Measurements from ENCODE around the gene GAL3ST3. TPM values are rescaled to one million over a fixed set of nuclear protein-coding genes. Genes with fewer than 3 reads are reported as not detected.
"Not testable (repeated sequence)": the region's sequence is repeated elsewhere in the genome, so short reads cannot be mapped to it uniquely, and the experiment has no call there.

Gene GAL3ST3
- total RNA-seq, 1 donor from 2014 or later = 0.07 TPM

DNA sequence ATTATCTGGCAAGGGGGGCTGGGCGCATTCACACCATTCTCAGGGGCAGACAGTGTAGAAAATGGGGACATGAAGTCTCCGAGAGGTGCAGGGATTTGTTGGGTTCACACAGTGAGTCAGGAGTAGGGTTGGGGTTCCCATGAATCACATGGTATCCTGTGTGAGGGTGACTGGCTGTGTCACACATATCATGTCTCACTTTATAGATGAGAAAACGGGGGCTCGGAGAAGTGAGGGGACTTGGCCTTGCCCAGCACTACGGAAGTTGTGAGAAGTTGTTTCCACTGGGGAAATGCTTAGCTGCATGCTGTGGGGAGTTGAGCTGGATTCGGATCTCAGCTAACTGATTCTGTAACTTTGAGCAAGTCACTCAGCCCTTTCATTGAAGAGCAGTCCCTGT, 4.2 kb downstream of the GAL3ST3 start:
- DNase-seq (ENCODE audit: low read depth, low spot score) = no peak

DNA sequence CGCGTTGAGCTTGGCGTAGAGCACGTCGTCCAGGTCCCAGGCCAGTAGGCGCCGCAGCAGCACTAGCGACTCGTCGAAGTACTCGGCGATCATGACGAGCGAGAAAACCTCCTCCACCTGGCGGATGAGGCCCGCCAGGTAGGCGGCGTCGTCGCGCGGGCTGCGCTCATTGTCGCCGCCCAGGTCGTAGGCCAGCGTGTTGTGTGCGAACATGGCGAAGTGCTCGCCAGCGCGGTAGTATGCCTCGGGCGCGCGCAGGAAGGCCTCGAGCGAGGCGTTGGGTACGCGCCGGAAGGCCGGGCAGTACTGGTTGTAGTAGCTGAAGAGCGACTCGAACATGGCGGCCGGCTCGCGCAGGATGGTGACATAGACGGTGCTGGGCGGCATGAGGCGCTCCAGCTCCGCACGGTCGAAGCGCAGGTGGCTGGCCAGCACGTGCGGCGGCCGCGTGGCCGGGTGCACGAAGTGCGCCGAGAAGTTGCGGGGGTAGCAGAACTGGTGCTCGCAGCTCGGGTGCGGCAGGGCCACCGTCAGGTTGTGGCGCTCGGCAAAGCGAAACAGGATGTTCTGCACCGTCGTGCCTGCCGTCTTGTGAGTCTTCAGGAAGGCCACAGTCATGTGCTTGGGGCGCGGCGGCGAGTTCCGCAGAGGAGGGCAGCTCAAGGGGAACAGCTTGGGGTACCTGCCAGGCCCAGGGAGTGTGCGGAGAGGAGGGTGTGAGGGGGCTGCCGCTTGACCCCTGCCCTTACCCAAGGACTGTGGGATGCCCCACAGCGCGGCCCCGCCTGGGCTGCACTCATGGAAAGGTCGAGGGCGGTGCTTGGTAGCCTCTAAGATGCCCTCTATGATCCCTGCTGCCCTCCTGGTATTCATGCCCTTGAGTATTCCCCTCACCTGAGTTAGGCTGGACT, 5.7 kb downstream of the GAL3ST3 start:
- no peak for DNase-seq (ENCODE audit: low read depth, low spot score)

DNA sequence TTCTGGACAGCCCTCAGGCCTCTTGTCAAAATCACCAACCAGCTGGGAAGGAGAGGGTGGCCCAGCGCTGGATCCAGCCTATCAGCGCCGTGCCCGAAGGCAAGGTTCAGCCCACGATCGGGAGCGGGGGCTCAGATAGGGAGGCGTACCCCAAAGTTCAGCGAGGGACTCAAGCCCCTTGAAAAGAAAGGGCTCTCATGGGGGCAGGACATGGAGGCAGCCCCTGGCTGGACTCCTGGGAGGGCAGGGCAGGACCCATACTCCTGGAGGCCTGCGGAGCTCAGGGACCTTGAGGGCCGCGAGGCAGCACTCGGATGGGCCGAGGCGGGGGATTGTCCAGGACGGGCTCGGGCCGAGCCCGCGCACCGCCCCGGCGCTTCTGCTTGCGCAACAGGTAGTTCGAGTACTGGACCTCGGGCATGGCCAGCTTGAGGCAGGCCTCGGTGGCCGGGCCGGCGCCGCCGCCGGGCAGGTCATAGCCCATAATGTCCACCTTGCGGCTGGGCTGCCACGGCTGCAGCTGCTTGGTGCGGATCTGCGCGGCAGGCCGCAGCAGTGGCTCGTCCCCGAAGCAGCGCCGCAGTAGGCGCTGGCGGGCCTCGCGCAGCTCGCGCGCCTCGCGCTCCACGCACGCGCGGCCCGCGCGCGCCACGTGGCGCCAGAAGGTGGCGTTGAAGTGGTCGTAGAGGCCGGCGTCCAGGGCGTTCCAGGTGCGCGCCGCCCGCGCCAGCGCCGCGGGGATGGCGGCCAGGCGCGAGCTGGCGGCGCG, 6.5 kb downstream of the GAL3ST3 start:
- DNase-seq (ENCODE audit: low read depth, low spot score) = no peak

DNA sequence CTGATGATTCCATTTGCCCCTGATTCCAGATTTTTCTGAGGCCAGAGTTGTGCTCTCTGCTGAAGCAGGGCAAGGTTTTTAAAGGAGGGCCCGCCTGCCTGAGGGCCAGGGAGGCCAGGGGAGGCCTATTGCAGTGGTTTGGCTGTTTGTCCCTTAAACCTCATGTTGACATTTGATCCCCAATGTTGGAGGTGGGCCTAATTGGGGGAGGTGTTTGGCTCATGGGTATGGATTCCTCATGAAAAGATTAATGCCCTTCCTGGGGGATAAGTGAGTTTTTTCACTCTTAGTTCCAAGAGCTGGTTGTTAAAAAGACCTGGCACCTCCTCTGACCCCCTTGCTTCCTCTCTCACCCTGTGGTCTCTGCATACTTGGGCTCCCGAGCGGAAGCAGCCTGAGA, 9.2 kb downstream of the GAL3ST3 start:
- DNase-seq (ENCODE audit: low read depth, low spot score) = no peak

DNA sequence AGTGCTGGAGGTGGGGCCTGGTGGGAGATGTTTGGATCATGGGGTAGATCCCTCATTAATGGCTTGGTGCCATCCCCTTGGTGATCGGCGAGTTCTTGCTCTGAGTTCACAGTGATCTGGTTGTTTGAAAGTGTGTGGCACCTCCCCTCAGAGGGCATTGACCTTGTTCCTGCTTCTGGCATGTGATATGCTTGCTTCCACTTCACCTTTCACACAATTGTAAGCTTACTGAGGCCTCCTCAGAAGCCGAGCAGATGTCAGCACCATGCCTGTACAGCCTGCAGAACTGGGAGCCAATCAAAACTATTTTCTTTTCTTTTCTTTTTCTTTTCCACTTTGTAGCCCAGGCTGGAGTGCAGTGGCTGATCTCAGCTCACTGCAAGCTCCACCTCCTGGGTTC, 11.6 kb downstream of the GAL3ST3 start:
- no peak for DNase-seq (ENCODE audit: low read depth, low spot score)

DNA sequence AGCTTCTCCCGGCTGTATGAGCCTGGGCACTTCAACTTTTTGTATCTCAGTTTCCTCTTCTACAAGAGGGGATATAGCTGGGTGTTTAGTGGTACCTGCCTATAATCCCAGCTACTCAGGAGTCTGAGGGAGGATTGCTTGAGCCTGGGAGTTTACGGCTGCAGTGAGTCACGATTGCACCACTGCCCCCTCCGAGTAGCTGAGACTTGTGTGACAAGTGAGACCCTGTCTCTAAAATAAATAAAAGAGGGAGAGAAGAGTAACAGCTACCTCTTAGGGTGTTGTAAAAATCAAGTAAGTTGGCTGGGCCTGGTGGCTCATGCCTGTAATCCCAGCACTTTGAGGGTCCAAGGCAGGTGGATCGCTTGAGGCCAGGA, 12.6 kb downstream of the GAL3ST3 start:
- DNase-seq (ENCODE audit: low read depth, low spot score) = no peak

DNA sequence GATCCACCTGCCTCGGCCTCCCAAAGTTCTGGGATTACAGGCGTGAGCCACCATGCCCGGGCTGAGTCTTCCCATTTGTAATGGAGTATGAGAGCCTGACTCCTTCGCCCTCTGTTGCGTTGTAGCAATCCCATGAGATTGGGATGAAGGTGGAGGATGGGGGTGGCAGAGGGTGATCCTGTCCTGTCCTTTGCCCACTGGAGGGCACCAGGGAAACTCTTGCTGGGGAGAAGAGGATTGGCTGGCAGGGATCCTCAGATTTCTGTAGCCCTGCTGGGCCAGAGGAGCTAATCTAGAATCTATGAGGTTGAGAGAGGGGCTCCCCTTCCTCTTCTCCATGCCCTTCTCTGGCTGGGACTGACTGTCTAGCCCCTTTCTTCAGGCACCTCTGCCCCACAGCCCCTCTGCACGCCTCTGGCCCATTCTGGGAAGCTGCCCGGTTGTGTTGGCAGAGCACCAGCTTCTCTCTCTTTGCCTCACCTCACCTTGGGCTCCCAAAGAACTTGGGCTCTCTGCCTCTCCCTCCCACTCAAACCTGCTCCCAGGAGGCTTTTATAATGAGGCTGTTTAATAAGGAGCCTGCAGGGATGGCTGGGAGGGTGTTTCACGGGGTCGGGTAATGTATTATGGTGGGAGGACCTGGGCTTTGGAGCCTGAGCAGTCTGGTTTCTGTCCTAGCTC, 13.2 kb downstream of the GAL3ST3 start:
- DNase-seq (ENCODE audit: low read depth, low spot score) = no peak

DNA sequence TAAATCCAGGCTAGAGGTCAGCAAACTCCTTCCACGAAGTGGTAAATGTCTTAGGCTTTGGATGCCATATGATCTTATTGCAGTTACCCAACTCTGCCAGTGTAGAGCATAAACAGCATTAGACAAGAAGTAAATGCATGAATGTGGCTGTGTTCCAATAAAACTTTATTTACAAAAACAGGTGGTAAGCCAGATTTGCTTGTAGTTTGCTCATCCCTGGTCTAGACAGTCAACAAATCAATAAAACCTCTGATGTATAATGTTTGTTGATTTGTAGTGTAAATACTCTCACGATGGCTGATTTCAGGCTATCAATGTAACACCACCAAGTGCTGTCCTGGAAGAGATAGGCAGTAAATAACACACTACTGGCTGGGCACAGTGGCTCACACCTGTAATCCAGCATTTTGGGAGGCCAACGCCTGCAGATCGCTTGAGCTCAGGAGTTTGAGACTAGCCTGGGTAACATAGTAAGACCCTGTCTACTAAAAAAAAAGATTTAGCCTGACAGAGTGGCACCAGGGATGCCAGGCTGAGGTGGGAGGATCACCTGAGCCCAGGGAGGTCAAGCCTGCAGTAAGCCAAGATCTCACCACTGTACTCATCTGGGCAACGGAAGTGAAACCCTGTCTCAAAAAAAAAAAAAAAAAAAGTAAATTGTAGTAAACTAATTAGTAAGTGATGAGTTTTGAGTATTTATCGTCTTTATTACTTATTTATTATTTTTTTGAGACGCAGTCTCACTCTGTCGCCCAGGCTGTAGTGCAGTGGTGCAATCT, 15.8 kb downstream of the GAL3ST3 start:
- DNase-seq (ENCODE audit: low read depth, low spot score) = no peak

DNA sequence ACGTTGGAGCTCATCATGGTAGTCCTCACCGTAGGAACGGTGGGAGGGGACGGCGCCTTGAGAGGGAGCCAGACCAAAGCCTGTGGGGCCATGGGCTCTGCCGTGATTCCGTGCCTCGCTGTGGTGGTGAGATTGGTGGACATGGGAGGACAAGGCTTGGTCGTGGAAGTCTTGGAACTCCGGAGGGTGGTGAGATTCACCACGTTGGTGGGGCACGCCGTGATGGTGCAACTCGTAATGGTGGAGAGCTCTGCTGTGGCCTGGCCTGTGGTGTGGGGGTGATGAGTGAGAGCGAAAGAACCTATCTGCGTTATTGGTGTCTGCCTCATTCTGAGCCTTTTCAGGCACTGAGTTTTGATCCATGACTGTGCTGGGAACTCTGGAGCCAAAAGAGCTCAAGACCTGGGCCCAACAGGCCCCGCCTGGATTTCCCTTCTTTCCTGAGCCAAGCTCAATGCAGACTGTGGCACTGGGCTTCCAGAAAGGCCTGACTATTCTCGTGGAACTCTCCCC, 22.9 kb downstream of the GAL3ST3 start, which contains the start of gene CATSPER1:
TSS of gene CATSPER1 (minus strand) at position 463 of the 513 bp plus-strand sequence. CDS start at position 363, 100 bp downstream.
- no peak for DNase-seq (ENCODE audit: low read depth, low spot score)

DNA sequence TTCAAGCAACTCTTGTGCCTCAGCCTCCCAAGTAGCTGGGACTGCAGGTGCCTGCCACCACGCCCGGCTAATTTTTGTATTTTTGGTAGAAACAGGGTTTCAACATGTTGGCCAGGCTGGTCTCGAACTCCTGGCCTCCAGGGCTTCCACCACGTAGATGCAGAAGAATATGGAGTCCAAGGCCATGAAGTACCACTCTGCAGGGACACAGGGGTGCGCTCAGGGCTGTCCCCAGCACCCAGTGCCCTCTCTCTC, 25.8 kb downstream of the GAL3ST3 start:
- not testable (repeated sequence) for DNase-seq (ENCODE audit: low read depth, low spot score)

DNA sequence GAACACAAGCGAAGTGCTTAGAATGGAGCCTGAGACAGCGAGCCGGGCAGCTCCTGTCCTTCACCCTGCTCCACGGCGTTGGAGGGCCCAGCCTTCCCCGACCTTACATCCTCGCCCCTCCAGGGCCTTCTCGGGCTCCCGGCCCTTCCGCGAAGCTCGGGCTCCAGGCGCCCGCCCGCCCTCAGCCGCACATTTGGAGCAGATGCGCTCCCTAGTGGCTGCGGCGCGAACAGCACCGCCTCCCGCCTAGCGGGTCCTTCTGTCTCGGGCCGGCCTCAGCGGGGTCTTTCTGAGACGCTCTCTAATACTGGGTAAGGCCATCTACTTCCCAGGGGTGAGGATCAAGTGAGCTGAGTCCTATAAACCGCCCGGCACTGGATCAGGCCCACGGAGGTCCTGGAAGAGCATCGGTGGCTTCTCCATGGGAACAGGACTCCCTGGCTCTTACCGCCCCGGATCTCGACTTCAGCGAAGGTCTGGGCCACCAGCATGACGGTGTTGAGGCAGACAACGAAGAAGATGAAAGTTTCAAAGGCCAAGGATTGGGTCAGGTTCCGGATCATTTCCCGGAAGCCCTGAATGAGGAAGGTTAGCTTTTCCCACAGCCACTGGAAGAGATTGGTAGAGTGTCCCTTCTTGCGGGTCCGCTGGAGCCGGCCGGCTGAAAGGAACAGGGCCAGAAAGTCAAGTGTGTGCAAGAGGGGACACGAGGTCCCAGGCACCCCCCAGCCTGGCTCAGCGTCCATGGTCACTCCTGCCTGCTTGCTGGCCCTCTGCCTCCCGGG, 26.4 kb downstream of the GAL3ST3 start:
- DNase-seq (ENCODE audit: low read depth, low spot score) = no peak

DNA sequence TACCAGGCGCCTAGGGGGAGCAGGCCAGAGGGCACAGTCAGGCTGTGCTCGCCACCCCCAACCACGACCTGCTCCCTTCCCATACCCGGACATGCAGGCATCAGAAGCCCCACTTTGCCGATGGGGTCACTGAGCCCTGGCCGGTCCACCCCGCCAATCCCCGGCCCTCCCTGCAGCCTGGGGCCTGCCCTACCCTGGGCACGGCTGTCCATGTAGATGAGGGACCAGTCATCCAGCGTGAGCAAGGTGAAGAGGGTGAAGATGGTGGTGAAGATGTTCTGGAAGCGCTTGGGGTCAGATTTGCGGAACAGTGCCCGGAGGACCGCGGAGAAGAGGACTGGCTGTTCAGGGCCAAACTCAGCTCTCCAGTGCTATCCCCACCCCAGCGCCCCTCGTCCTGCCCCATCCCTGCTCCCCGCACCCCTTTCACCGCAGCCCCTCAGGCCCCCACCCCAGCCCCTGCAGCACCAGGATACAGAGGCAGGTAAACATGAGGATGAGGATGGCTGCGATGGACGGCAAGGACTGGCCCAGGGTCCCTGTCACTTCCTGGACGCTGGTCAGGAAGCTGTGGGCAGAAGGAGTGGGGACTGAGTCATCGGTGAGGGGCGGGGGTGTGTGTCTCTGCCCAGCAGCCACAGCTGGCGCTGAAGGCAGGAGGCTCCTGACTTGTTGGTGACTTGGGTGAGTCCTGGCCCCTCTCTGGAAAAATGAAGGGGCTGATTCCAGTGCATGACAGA, 28.2 kb downstream of the GAL3ST3 start:
- DNase-seq (ENCODE audit: low read depth, low spot score) = peak; percentile 53

DNA sequence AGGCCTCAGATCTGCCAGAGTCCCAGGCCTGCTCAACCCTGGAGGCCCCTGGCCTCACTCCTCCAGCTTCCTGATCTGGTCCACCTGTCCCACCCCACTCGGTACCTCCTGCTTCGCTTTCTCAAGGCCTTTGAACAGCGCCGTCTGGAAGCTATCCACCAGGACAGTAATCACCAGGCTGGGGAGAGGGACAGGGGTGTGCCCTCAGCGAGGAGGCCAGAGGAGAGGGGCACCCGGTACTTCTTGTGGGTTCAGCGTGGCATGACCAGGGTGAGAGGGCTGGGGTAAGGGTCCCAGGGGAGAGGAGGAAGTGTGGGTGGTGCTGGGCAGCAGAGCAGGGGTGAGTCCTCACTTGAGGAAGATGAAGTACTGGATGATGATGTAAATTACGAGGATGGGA, 28.7 kb downstream of the GAL3ST3 start:
- DNase-seq (ENCODE audit: low read depth, low spot score) = no peak

DNA sequence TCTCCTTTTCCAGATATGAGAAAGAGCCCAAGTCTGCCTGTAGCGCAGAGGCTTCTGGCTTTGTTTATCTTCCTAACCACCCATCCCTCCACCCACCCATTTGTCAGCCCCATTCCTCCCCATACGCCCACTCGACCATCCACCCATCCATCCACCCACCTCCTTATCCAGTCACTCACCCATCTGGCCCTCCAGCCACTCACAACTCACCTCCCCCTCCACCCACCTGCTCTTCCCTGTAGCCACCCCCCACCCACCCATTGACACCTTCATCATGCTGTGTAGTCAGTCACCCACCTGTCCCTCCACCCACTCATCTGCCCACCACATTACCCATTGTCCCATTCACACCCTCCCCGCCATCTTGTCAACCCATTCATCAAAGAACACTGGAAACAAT, 31.6 kb downstream of the GAL3ST3 start:
- DNase-seq (ENCODE audit: low read depth, low spot score) = no peak

DNA sequence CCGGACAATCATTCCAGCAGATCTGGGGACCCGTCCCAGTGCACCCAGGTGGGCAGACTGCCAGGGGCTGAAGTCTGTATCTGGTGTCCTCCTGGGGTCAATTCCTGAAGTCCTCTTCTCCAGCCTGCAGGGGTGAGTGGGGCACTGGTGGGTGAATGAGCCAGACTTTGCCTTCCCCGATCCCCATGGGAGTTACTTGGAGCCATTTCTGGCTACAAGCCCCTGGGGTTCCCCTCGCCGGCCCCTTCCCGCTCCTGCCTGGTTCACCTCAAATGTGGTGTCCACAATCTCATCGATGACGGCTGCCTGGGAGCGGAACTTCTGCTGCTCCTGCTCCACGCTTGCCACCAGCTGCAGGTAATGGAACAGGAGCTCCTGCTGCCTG, 32.2 kb downstream of the GAL3ST3 start:
- DNase-seq (ENCODE audit: low read depth, low spot score) = no peak

DNA sequence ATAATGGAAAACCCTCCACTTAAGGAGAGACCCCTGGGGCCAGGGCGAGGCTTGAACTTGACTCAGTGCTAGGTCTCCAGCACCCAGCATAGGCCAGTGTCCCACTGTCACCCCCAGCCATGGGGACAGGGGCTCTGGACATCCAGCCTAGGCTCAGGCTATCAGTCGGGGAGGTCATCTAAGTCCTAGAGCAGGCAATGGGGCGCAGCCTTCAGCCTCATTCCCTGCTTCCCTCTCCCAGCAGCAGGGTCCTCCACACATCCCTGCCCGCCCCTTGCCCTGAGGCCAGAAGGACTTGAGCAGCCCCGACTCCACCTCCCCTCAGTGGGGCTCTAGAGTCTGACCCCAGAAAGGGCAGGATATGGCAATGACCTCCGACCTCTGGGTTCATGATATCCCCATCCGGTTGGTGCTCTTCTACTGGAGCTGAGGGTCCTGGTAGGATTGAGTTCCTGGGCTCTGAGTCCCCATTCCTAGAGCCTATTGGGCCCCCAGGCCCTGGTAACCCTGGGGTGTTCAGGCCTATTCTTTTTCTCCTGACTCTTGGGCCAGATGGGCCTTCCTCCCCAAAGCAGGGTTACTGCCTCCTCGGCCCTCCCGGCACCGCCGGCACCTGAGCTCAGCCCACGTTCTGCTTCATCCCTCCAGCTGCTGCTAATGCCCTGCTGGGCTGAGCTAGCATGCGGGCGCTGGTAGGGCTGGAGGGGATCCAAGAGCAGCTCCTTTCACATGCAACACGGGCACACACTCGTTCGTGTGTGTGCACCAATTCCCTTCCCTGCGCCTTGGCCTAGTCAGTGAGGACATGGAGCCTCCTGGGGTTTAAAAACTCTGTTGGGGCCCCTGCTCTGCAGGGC, 32.8 kb downstream of the GAL3ST3 start:
- DNase-seq (ENCODE audit: low read depth, low spot score) = no peak

DNA sequence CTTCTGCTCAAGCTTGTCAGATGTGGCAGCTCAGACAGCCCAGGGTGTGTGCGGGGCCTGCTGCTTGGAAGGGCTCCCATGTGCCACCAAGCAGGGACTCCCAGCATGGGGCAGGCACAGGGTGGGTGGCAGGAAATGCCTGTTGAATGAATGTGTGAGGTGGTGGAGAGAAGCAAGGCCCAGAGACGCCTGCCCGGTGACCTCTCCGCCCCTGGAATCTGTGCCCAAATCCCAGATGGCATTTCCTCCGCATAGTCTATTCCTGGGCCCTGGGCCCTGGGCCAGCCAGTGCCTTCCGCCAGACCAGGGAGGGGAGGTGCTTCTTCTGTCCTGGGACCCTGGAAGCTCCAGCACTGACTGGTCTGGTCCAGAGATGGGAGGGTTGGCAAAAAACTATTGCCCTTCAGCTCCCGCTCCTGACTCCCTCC, 33.5 kb downstream of the GAL3ST3 start:
- DNase-seq (ENCODE audit: low read depth, low spot score) = peak; percentile 51

DNA sequence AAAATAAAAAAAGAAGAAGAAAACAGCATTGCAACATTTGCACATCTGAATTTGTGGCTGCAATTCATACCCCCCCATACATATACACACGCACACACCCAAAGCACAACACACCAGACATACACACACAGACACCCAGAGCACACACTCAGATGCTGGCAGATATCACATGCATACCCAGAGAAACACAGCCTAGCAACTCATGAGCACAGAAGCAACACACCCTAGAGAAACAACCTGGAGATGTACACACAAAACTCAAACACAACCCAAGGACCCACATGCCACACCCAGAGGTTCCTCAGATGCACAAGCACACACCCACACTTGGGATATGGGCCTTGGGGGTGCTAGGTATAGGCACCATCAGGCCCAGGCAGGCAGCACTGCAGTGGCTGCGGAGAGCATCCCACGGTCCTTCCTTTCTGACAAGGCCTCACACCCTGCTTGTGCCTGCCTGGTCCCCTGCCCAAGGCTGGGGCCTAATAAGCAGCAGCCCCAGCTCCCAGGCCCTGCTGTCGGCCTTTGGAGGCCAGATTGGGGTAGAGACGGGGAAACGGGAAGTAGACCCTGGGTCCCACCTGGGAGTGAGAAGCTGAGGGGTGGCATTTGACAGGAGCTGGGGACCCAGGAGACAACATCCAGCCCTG, 34.0 kb downstream of the GAL3ST3 start:
- DNase-seq (ENCODE audit: low read depth, low spot score) = no peak

All from pulmonary artery endothelial cell (primary cell).